Sciatic nerve (tissue), 2 donors: ENCODE results near the gene GIT1. TPM values are rescaled to one million over a fixed set of nuclear protein-coding genes. Genes with fewer than 3 reads are reported as not detected.
"Not testable (repeated sequence)": the region's sequence is repeated elsewhere in the genome, so short reads cannot be mapped to it uniquely, and the experiment has no call there.

Source experiments
- ATAC-seq: fragments of 200-7000 bp; cut with Tn5 transposase; one replicate; pipeline ENCODE4 v1.9.1; 2020; ENCODE audit warnings: mild to moderate bottlenecking, moderate library complexity
- DNase-seq: peaks from one replicate; pipeline ENCODE4 v3.0.0-alpha.2; 2020; ENCODE audit warnings: low spot score
- intact Hi-C: fragments of 100-400 bp; cut with DNase I; formaldehyde crosslinking; loops from one replicate; pipeline ENCODE4 v1.14.2; 2022
- total RNA-seq: library from RNA; stranded (reverse); fragmentation: NEBNext Ultra II Directional; extraction: Animal tissue kit (Norgen Biotek cat#: 25700); gene quantifications from one replicate; pipeline ENCODE4 v1.2.1, GENCODE V29; 2021
- donor health status: DM: no; HTN: no; CAD: no.
- donor health status: DM: no; HTN: no; CAD: no.

Gene GIT1
- total RNA-seq, 1 donor from 2014 or later, result 93.8 TPM

- DNase-seq, ATAC-seq, intact Hi-C loops: not testable (repeated sequence)
Observed at GRCh38 chr17:29558139-29558538, 31.3 kb downstream of the GIT1 start.

- intact Hi-C loops, result no loop called here
- no peak for ATAC-seq
- DNase-seq, result no peak
Observed at GRCh38 chr17:29557739-29558116, 31.7 kb downstream of the GIT1 start.

GRCh38 chr17:29557085-29557738, 32.2 kb downstream of the GIT1 start:
- intact Hi-C loops, result no loop called here
- no peak for ATAC-seq
- DNase-seq, result no peak

GRCh38 chr17:29555840-29556239, 33.6 kb downstream of the GIT1 start:
- intact Hi-C loops, result no loop called here
- ATAC-seq (no peak), DNase-seq (no peak)

GRCh38 chr17:29549177-29549923, 40.1 kb downstream of the GIT1 start:
- DNase-seq (no peak), ATAC-seq (no peak)
- intact Hi-C loops, result no loop called here

- DNase-seq (no peak), ATAC-seq (no peak)
- intact Hi-C loops, result no loop called here
Observed at GRCh38 chr17:29546830-29547229, 42.6 kb downstream of the GIT1 start.

GRCh38 chr17:29546085-29546484, 43.4 kb downstream of the GIT1 start:
- ATAC-seq (no peak), DNase-seq (no peak)
- intact Hi-C loops, result no loop called here

- DNase-seq, result no peak
- intact Hi-C loops, result no loop called here
- no peak for ATAC-seq
Observed at GRCh38 chr17:29544066-29544465, 45.4 kb downstream of the GIT1 start.

GRCh38 chr17:29533976-29534375, 55.5 kb downstream of the GIT1 start:
- intact Hi-C loops, result no loop called here
- no peak for ATAC-seq
- no peak for DNase-seq

- ATAC-seq (no peak), DNase-seq (no peak)
- intact Hi-C loops, result no loop called here
Observed at GRCh38 chr17:29526322-29526721, 63.1 kb downstream of the GIT1 start.

- intact Hi-C loops, result no loop called here
- DNase-seq (no peak), ATAC-seq (no peak)
Observed at GRCh38 chr17:29524692-29525091, 64.8 kb downstream of the GIT1 start.

Other genes starting within 250 kb of the GIT1 start
- gene TAOK1, start 199.3 kb downstream of the GIT1 start, total RNA-seq, result 101 TPM
- gene ABHD15, start 22.6 kb downstream of the GIT1 start, total RNA-seq, result 11.1 TPM
- gene TP53I13, start 20.9 kb downstream of the GIT1 start, total RNA-seq, result 39.9 TPM
- gene ANKRD13B, start 3.5 kb upstream of the GIT1 start, total RNA-seq, result 22.4 TPM
- gene CORO6, start 33.3 kb upstream of the GIT1 start, total RNA-seq, result 21.5 TPM